Activated naive CD4-positive, alpha-beta T cell (primary cell): ENCODE data around the gene FOXRED2.
"Not testable (repeated sequence)": the region's sequence is repeated elsewhere in the genome, so short reads cannot be mapped to it uniquely, and the experiment has no call there.

Experiments
- DNase-seq, 4 experiments: peaks; one replicate each; lab custom pipeline; 2025; lab: John Stamatoyannopoulos, UW

Gene FOXRED2

GRCh38 chr22:36469094-36469710, 37.6 kb downstream of the FOXRED2 start:
- DNase-seq, result no peak

DNA sequence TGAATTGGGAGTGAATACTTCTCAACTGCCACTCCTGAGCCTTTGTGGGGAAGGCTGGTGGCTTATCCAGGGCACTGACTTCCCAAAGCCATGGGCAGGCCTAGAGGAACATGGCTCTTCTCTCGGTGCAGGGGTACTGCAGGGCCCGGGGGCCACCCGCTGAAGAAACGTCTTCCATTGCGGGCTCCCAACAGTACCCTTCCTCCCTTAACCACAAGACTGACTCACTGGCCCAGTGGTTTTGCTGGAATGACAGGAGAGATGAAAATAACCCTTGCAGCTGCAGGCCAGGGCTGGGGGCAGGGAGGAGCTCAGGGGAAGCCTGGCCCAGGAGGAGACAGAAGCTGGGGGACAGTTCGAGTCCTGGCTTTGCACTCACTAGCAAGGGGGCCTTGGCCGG, 38.9 kb downstream of the FOXRED2 start:
- DNase-seq, result no peak

DNA sequence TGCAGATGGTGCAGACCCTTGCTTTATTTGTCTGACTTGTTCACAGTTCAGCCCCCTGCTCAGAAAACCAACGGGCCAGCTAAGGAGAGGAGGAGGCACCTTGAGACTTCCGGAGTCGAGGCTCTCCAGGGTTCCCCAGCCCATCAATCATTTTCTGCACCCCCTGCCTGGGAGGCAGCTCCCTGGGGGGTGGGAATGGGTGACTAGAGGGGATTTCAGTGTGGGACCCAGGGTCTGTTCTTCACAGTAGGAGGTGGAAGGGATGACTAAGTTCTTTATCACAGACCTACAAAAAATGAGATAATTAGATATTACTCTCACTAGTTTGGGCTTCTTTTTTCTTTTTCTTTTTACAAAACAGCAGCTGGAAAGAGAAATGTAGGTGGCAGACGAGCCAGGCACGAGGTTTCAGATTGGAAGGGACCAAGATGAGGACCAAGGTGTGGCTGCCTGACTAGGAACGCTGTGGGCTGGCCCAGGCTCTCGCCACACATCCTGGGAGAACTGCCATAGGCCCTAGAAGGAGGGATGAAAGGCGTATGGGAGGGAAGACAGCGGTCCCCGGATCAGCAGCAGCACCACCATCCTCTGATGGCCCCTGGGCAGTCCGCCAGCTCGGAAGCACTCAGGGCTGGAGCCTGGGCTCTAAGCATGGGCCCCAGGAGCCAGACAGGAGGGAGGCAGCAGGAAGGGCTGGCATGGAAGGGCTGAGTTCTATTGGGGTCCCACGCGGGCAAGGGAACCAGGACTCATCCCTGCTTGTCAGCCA, 39.6 kb downstream of the FOXRED2 start:
- DNase-seq, result no peak

DNA sequence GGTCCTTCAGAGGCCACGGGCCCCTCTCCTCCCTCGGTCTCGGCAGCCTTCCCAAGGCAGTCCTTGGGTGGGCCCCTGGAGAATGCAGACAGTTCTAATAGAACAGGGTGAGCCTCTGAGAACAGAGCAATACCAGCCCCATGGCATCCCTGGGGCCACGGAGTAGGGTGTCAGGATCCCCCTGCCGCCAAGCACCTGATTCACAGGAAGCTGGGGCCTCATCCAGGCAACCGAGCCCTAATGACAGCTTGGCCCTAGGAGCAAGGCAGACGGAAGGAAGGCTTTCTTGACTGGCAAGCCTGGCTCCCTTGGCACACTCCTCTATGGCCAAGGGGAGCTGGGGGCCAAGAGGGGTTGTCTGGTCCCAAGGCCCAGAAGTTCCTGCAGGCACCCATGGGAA, 40.6 kb downstream of the FOXRED2 start:
- DNase-seq, result no peak

DNA sequence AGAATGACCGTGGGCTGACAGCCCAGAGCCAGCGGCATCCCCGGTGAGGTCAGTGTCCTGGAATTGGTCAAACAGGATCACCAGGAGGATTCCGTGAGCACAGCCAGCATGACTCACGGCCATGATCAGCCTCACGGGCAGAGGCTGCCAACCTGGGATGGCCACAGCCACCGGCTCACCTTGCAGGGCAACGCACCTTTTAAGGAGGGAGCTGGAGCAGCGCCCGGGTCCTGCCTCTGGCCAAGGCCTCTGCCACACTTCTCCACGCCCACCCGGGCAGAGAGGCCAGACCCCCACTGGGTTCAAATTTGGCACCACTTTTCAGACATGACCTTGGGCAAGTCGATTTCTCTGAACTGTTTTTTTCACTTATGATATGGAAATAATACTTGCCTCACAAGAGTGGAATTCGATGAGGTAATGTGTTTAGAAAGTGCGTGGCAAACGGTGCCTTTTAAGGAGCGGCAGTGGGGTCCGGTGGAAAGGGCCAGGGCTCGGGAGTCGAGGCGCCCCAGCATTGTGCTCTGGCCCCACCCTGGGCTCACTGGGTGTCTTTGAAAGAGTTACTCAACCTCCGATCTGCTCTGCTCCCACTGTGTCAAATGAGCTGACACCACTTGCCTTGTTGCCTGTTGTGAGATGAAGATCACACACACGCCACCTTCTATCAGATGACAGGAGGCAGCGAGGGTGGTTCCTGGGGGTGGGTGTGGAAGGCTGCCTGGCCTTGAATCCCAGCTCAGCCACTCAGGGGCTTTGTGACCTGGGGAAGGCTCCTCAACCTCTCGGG, 41.4 kb downstream of the FOXRED2 start:
- no peak for DNase-seq

GRCh38 chr22:36464715-36465231, 42.1 kb downstream of the FOXRED2 start:
- no peak for DNase-seq

- no peak for DNase-seq
Observed at GRCh38 chr22:36463783-36464184, 43.1 kb downstream of the FOXRED2 start.

DNA sequence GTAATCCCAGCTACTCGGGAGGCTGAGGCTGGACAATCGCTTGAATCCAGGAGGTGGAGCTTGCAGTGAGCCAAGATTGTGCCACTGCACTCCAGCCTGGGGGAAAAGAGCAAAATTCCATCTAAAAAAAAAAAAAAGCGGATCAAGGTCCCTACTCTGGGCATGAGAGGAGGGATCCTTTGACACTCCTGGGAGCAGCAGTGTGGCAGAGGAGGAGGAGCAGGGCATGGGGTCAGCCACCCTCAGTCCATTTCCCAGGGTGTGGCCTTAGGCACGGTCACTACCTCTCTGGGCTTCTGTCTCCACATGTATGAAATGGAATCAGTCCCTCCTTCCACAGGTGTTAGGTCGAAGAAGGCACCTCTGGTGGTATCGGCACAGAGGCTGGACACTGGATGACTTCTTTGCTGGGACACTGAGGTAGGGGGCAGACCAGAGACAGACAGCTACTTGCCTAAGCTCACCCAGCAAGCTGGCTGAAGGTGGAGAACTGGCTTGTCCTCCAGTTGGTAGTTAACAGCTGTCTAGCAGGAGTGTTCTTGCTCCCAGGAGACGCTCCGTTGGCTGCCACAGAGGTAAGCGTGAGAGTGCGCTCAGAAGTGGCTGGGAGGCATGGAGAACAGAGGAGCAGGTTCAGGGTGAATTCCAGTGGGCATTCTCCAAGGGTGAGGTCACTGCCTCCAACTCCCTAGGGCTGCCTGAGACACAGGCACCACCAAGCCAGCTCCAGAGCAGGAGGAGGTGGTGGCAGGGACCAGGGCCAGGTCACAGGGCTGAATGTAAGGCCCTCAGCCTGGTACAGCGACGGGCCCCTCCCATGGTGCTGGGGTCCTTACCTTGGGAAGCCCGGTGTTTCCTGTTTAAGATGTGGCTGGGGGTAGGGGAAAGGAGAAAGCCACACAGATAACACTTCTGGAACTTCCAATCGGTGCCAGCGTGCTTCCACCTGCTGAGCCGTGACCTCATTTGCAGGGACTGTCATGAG, 44.9 kb downstream of the FOXRED2 start:
- DNase-seq, result no peak

GRCh38 chr22:36460202-36460601, 46.6 kb downstream of the FOXRED2 start:
- no peak for DNase-seq

DNA sequence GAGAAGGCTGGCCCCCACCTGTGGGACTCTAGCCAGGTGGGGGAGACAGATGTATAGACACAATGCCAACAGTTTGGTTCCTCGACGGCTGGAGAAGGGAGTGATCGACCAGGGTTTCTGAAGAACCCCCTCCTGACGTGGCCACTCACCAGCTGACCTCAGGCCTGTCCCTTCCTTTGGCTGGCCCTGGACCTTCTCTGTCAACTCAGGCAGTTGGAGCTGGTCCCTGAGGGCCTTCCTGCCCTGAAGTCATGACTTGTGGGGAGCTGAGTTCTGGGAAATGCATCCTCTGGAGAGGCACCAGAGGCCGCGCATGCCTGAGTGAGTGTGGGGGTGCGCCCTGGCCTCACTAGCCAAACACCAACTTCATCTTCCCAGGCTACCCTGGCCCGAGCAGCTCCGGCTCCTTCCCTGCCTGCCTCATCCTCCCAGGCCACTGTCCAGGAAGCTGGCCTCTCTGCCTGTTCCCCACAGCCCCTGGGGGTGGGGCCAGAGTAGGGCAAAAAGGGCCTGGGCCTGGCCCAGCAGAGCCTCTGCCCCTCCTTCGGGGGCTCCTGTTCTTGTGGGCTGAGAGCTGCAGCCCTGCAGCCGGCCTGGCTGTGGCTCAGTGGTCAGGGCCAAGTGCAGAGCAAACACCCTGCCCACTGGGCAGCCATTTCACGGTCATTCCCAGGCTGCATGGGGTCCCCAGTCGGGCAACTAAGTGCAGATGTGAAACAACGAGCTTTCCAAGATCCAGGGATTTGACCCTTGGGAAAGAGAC, 49.0 kb downstream of the FOXRED2 start:
- DNase-seq, result no peak

GRCh38 chr22:36456464-36456845, 50.4 kb downstream of the FOXRED2 start:
- no peak for DNase-seq

- no peak for DNase-seq
Observed at GRCh38 chr22:36455571-36456463, 51.0 kb downstream of the FOXRED2 start.

DNA sequence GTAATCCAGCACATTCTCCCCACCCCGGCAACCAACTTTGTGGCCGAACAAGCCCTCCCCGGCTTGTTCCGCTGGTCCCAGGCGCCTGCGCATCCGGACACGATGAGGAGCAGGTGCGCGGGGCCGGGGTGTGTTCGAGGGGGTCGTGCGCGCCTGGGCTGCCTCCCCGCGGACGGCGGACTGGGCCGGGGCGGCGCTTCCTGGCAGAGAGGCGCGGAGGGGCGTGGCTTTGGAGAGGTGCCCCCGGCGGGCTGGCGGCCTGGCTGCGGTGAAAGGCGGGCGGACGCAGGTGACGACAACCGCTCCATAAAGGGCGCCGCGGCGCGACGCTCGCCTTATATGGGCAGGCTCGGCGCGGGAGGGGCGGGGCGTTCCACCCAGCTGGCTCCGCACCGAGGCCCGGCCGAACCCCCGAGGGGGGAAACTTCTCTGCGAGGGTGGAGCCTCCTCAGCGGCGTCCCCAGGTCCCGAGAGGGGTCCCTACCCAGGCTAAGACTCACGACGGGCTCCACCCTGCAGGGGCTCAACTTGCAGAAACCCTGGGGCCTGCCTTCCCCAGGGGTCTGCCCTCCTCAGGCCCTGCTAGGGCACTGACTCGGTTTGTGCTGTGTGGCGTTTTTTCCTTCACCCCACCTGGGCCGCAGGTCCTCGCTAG, 51.8 kb downstream of the FOXRED2 start:
- DNase-seq, result peak; percentile 71 to 90 (median 82)

- no peak for DNase-seq
Observed at GRCh38 chr22:36453855-36454378, 52.9 kb downstream of the FOXRED2 start.

- not testable (repeated sequence) for DNase-seq
Observed at GRCh38 chr22:36452978-36453607, 53.7 kb downstream of the FOXRED2 start.

- DNase-seq, result no peak
Observed at GRCh38 chr22:36452250-36452977, 54.4 kb downstream of the FOXRED2 start.

- DNase-seq, result not testable (repeated sequence)
Observed at GRCh38 chr22:36450923-36451322, 55.9 kb downstream of the FOXRED2 start.
